HG02852 (cell line): Measurements from ENCODE around the gene HEXIM1.
"Not testable (repeated sequence)": the region's sequence is repeated elsewhere in the genome, so short reads cannot be mapped to it uniquely, and the experiment has no call there.

Experiments
- ATAC-seq: cut with Tn5 transposase; IDR thresholded peaks from one replicate; pipeline ENCODE4 v1.9.1; 2021; ENCODE audit warnings: mild to moderate bottlenecking, moderate library complexity; ENCODE audit not compliant: unreplicated experiment

The HEXIM1 gene

DNA sequence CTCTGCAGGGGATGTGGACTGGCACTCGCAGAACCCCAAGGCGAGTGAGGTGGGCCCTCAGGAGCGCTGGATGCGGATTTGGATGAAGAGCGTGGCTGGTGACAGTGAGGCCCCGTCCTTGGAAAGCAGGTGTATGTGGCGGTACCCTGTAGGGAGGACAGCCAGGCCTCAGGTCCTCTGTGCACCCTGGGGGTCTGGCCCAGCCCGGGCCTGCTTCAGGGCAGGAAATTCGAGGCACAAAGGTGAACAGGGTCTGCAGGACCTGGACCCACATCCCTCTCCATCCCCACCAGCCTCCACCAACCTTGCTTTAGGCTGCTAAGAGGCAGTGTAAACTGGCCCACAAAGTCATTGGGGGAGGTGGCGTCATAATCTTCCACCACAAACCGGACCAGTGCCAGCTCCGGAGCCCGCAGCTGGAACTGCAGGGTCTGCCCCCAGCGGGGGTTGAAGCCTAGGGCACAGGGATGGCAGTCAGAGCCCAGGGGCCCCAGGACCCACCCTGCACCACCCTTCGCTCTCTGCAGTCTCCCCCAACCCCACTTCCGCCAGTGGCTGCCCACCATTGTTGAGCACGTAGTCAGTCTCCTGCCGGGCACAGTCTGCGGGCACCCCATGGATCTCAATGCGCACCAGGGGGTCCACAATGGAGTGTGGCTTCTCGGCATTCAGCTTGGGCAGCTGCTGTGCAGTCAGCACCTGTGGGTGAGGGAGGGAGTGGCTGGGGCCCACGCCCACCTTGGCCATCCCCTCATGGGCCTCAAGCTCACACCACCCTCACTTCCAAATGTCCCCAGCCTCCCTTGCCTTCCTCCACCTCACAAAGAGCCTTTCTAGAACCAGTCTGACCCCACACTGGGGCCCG, 35.5 kb upstream of the HEXIM1 start:
- no peak for ATAC-seq

DNA sequence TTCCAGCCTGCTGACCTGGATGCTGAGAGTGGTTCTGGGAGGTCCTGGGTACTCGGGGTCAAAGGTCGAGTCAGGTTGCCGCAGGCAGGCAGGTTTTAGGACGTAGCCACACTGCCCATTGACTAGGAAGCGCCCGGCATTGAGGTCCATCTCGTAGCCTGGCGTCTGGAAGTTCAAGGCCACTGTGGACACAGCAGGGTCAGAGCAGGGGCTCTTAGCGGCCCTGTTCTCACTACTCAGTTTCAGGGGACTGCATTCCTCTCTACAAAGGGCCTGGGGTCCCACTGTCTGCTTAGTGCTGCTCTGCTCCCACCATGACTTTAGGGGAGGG, 34.9 kb upstream of the HEXIM1 start:
- ATAC-seq, result no peak

DNA sequence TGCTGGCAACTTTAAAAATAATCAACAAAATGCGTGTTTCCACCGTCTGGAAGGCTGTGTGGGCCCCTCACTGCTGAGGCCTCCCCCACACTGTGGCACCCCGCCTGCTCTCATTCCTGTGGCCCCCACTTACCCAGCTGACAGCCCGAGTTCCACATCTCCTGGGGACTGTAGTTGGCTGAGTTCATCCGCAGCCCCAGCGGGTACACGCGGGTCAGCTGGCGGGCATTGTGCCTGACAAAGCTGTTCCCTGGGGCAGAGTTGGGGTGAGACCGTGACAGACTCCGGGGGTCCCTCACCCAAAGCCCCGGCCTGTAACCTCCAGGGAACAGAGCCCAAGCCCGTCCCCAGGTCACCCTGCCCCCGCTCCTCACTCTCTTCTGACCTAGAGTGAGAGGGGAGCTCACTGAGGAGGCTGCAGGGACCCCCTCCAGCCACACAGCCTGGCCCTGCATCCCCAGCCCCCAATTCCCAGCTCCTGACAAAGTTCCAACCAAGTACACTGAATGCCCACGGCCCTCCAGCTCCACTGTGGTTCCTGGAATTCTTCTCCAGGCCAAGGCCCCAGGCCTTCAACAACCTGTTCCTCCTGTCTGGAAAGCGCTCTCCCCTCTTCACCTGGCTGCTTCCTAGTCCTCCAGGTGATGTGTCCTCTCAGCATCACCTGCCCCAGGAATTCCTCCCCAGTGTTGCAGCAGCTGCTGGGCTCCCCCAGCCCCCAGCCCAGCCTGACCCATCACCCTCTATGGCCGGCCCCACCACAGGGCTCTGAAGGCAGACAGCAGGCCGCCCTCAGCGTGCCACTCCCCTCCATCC, 34.0 kb upstream of the HEXIM1 start:
- no peak for ATAC-seq

DNA sequence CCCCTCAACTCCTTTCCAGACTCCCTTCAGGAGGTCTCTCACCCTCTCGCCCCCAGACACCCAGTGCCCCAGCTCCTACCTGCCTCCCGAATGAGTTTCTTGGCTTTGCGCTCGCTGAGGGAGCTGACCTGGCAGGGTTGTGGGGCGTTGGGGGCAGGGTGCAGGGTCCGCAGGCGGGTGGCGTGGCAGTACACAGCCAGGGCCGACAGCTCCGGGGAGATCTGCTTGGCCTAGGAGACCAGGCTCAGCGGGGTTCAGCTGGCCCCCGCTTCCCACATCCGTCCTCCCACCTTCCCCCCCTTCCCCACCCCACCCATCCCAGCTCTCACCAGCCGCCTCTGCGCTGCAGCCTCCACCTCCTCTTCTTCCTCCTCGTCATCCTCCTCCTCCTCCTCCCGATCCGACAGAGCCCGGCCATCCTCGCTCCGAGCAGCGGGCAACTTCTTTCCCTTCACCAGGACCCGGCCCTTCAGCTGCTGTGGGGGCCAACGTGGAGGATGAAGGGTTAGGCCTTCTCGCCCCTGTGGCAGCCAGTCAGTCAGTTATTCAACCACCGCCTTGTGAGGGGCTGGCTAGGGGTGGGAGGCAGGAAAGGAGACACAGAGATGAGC, 33.2 kb upstream of the HEXIM1 start:
- no peak for ATAC-seq

DNA sequence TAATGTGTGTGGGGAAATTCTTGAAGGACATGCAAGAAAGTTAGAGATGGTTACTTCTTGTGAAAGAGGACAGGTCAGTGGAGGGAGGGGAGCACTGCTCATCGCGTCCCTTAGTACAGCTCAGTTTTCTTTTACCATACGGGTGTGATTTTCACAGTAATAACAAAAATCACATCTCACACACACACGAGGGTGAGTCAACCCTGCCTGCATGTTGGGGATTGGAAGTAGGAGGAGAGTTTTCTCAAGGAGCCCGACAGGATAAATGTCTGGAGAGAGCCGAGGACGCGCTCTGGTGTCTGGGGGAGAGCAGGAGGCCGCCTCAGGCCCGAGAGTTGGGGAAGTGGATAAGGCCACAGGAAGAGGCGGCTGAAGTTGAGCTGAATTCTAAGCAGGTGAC, 32.4 kb upstream of the HEXIM1 start:
- no peak for ATAC-seq

DNA sequence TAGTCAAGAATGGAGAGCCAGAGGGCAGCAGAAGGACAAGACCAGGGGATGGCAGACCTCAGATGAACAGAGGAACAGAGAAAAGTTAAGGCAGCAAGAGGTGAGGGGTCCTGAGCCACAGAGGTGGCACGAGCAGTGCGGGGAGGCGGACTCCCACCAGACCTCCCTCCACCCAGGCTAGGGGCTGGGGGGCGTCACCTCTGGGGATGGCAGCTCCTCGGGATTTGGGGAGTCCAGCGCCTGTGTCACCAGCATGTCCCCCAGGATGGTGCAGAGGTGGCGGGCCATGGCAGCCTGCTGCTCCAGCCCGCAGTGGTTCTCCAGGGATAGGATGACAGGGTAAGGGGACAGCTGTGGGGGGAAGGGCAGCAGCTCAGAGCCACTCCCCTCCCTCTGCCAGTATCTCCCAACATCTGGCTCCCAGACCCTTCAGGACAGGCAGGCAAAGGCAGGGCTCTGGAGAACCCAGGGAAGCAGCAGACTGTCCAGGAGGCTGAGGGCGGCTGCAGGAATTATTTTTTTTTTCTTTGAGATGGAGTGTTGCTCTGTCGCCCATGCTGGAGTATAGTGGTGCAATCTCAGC, 31.8 kb upstream of the HEXIM1 start:
- no peak for ATAC-seq

DNA sequence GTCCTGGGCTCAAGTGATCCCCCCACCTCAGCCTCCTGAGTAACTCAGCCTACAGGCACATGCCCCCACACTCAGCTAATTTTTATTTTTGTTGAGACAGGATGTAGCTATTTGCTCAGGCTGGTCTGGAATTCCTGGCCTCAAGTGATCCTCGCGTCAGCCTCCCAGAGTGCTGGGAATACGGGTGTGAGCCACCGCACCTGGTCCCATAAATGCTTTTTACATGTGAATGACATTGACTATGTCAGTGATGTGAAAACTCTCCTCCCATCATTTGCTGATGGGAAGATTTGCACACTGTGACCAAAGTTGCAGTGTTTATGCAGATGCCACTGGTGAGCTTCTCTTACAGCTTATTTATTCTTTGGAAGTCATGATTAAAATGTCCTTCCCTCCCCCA, 30.9 kb upstream of the HEXIM1 start:
- no peak for ATAC-seq

DNA sequence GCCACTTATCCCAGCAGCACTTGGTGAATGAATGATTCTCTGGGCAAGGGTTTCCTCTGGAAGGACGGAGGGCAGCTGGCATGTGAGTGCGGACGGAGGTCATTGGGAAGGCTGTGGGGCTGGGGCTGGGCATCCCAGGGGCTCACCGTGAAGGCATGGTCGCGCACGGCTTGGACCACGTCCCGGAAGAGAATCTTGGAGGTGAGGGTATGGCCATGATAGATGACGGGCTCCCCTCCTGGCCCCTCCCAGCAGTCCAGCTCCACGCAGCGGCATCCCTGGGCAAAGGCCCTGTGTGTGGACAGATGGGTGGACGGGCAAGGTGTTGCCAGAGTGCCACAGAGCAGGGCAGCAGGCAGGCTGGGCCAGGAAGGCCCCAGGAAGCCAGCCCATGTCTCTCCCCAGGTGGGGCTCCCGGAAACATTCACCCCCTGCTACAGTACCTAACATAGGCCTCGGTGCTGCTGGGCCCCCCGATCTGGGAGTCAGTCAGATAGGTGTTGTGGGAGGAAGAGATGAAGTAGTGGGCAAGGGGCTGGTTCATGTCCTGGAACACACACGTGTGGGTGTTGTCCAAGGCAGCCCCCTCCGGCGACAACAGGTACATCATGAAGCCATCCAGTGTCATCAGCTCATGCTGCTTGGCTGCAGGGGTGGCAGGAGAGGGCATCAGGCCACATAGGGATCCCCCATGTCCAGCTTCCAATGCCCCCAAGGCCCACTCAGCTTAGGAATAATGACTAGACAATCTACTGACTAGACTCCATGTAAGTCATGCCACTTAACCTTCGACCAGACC, 30.2 kb upstream of the HEXIM1 start:
- no peak for ATAC-seq

DNA sequence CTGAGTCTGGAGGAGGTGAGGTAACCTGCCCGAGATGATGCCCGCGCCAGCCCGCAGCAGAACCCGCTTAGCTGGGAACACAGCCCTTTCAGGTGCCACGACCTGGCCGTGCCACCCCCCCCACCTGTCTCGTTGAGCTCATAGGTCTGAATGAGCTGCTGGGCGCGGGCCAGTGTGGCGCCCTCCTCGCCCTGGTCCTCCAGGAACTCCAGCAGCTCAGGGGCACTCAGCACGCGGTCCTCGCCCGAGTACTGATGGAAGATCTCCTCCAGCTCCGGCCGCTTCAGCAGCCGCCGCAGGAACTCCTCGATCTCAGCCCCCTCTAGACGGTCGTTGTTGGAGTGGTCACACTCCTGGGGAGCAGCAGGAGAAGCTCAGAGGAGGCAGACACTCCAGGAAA, 29.6 kb upstream of the HEXIM1 start:
- no peak for ATAC-seq

DNA sequence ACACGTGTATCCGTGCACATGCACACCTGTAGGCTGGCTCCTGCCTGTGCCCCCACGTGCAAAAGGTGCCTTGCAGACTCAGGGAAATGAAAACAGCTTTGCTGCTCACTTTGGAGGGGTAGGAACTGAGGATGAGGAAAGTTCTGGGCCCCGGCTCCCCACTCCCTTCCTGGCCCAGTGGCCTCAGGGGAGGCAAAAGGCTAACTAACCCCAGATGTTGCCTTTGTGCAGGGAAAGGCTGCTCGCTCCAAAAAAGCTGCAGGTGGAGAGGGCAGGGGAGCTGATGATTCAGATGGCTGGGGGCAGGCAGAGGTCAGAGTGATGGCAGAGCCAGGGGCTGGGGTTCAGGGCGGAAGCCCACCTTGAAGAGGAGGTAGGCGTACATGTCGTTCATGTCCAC, 28.3 kb upstream of the HEXIM1 start:
- ATAC-seq, result no peak

DNA sequence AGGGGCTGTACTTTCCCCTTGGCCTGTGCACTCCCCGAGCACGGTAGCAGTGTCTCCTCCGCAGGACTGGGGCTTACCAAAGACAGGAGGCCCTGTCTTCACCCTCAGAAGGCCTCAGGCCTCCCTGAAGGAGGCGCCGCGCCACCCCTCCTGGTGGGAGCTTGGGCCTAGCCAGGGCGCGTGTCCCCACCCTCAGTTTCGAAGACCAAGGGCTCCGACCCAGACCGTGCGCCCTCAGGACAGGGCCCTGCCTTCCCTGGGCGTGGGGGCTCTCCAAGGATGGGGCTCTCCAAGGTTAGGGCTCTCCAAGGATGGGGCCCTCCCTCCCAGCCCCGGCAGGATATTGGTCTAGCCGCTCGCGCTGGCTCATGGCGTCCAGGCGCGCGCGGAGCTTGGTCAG, 27.7 kb upstream of the HEXIM1 start:
- no peak for ATAC-seq

DNA sequence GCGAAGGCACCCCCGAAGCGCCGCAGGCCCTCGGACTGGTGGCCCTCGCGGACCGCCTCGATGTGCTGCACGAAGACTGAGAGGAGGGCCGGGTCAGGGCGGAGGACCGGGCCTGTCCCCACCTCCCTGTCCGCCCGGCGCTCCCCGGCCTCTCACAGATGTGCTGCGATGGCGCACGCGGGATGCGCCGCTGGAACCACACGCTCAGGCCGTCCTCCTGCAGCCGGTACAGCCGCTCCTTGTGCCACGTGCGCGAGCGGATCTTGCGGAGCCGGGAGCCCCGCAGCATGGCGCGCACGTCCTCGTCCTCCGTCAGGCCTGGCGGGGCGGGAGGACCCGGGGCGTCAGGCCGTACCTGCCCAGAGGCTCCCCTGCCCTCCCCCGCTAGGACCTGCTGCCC, 27.2 kb upstream of the HEXIM1 start:
- no peak for ATAC-seq

DNA sequence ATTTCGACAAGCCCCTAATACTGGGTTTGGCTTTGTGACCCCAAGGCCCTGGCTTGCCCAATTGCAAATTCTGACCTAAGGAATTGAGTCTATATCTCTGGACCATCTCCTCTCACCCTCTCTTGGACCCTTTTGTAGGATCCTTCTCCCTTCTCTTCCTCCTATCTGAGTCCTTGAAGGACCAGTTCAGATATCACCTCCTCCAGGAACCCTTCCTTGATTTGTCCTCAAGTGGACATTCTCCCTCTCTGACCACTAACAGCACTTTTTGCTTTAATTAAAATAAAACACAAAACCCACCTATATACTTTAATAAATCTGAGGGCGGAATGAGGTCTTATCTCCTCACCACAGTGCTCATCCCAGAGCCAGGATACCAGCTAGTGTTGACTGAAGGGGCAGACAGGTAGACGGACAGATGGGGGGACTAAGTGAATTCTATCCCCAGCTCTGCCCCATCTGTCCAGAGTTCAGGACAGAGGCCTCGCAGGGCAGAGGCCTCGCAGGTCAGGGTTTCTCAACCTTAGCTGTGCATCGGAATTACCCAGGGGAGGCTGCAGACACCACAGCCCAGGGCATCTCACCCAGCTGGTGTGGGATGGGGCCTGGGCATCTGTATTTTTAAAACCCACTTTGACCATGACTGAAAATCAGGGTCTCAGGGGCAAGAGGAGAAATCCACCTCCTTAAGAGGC, 25.1 kb upstream of the HEXIM1 start:
- ATAC-seq, result no peak

DNA sequence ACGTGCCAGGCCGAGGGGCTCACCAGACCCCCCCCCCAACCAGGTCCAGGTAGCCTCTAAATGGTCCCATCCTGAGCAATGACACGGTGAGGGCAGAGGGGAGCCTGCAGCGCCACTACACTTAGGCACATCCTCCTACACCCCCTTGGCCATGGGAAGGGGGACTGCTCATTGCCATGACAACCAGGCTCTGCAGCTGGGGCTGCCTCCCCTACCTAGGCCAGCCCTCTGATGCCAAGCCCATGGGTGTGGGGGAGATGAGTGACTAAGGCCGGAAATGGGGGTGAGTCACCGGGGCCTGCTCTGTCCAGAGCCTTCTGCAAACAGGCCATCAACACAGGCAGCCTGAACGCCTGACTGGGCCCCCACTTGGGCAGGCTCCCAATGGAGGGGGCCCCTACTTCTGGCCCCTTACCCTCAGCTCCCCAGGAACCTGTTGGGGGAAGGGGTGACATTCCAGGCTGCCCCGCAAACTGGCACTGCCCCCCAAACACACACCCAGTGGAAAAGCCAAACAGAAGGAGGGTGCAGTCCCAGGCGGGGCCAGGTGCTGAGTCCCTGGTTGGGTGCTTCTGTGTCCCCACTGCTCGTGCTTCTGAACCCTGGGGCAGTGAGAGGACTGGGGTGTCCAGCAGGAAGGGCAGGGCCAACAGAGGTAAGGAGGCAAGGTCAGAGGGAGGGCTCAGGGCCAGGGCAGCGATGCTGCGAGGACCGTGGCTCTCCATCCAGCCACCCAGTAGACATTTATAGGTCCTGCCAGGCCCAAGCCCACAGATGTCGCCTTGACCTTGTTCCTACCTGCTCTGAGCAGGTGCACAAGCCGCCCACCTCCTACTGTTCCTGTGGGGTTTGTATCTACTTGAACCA, 24.1 kb upstream of the HEXIM1 start:
- ATAC-seq, result no peak

DNA sequence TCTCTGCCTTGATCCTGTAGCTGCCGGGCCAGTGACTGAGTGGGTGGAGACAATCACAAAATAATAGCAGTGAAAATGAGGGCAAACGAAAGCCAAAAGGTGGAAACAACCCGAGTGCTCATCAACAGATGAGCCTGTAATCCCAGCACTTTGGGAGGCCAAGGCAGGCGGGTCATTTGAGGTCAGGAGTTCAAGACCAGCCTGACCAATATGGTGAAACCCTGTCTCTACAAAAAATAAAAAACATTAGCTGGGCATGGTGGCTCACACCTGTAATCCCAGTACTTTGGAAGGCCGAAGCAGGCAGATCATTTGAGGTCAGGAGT, 23.5 kb upstream of the HEXIM1 start:
- ATAC-seq, result not testable (repeated sequence)

DNA sequence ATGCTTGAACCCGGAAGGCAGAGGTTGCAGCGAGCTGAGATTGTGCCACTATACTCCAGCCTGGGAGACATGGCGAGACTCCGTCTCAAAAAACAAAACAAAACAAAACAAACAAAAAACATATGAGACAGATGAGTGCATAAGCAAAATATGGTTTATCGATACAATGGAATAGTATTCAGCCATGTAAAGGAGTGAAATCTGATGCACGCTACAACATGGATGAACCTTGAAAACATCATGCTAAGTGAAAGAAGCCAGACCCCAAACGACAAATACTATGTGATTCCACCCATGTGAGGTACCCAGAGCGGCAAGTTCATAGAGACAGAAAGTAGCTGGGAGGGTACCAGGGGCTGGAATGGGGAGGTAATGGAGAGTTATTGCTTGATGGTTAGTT, 22.8 kb upstream of the HEXIM1 start:
- no peak for ATAC-seq

DNA sequence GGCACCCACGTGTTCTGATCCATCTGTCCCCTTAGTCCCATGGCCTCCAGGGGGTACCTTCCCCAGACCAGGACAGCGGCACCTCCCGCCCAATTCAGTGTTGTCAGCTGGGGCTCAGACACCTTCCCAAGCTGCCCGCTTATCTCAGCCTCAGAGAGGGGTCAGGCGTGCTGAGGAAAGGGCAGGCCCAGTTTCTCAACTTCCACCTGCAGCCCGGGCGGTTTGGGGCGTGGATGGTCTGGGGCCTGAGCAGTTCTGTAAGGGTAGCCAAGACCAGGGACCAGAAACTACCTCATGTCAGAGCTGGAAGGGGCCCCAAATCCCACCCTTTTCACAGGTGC, 21.1 kb upstream of the HEXIM1 start:
- no peak for ATAC-seq

DNA sequence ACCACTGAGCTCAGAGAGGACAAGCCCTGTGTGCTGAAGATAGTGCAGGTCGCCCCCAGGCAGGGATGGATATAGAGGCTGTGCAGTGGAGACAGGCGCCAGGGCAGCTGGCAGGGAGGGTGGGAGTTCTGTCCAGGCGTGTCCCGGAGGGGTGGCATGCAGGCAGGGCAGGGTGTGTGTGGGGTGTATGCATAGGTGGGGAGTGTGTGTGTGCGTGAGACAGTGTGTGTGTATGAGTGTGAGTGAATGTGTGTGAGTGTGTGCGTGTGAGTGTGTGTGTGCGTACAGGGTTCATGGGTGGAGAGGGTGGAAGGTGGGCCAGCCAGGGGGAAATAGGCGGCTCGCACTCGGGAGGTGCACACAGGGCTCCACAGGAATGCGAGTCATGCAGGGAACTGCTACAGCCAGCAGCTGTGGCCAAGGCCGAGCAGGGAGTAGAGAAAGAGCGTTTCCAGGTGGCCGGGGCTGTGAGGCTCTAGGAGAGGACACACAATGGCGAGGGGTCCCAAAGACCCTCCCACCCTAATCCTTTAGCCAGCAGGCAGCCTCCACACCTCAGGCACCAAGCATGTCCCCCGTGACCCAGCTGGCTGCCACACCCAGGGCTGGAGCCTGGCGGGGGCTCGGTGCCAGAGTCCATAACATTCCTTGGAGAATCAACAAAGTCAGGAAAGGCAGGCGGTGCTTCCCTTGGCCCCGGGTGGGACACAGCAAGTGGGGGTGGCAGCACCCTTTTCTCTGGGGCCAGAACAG, 20.6 kb upstream of the HEXIM1 start:
- no peak for ATAC-seq

DNA sequence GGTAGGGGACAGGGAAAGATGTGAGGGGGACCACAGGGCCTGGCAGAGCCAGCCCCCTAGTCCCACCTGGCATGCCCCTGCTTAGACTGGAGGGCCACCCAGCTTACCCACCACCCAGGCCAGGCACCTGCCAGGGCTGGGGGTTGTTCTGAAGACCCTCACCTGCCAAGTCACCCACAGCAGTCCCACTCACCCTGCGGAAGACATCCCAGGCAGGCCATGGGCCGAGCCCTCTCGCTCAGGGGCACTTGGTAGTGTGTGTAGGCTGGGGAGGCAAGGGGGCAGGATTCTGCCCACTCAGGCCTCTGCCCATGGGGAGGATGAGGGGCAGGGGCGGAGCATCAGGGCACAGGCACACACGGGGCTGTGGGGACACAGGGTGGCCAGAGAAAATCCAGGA, 19.9 kb upstream of the HEXIM1 start:
- ATAC-seq, result no peak
